Neural crest cell (in vitro differentiated cells): ENCODE data around the gene TEX14. TPM values are rescaled to one million over a fixed set of nuclear protein-coding genes. Genes with fewer than 3 reads are reported as not detected.

Experiments
- DNase-seq: peaks from one replicate; pipeline ENCODE4 v3.0.0; 2021; ENCODE audit warnings: low read depth, mixed read lengths, low spot score
- H3K27ac Mint-ChIP-seq: one replicate; pipeline ENCODE4 v1.8.0; 2021; ENCODE audit warnings: mild to moderate bottlenecking, mixed read lengths; ENCODE audit not compliant: unreplicated experiment
- H3K27me3 Mint-ChIP-seq: 2 replicates; pipeline ENCODE4 v1.8.0; 2021; ENCODE audit warnings: low read depth, mild to moderate bottlenecking, mixed read lengths
- H3K36me3 Mint-ChIP-seq: 2 replicates; pipeline ENCODE4 v1.8.0; 2021; ENCODE audit warnings: low read depth, mild to moderate bottlenecking, mixed read lengths
- H3K4me1 Mint-ChIP-seq: 2 replicates; pipeline ENCODE4 v1.8.0; 2021; ENCODE audit warnings: mixed read lengths
- H3K4me3 Mint-ChIP-seq: one replicate; pipeline ENCODE4 v1.8.0; 2021; ENCODE audit warnings: mild to moderate bottlenecking, mixed read lengths
- H3K9me3 Mint-ChIP-seq: 2 replicates; pipeline ENCODE4 v1.8.0; 2021; ENCODE audit warnings: mixed read lengths
- total RNA-seq: library from RNA; stranded (reverse); gene quantifications from 2 replicates; pipeline ENCODE4 v1.2.1, GENCODE V29; 2021
- TF ChIP-seq, protein P1 (sequence below): fragments of 200-600 bp; sonication (generic); conservative IDR thresholded peaks from 2 replicates; pipeline ENCODE4 v1.5.0; 2021; ENCODE audit warnings: antibody characterized with exemption, mild to moderate bottlenecking

The TEX14 gene
- total RNA-seq, 1 donor from 2014 or later = 0.21 TPM

DNA sequence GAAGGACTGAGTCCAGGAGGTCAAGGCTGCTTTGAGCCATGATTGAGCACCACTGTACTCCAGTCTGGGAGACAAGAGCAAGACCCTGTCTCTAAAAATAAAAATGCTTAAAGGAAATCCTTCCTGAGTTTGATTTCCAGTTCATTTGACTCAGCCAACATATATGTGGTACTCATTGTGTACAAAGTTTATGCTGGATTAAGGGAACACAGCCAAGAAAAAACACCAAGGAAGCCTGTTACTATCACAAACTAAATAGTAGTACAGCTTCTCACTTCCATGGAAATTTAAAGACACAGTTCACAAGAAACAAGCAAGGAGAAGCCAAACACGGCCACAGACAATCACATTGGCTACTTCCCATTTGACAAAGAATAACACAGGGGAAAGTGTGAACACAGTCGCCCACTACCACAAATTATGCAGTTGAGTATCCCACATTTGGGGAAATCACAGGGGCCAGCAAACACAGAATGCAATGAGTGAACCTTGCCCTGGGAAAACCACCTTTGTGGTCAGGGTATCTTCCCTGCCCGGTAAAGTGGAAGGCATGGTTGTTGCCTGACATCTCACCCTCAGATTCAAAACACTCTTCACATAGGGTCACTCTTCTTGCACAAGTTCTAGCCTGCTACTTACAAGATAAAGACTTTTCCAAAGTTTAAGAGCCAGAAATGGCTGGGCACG lies 14.5 kb downstream of the TEX14 start:
- Mint-ChIP-seq H3K9me3 (no peaks in the 10 kb centered on the region), H3K27me3 (no peaks in the 10 kb centered on the region), H3K27ac (no peak overlapping the region), H3K36me3 (no peaks in the 10 kb centered on the region), H3K4me3 (no peak overlapping the region), H3K4me1 (peaks cover 16% of the 10 kb centered on the region)
- TF ChIP-seq, protein P1, sequence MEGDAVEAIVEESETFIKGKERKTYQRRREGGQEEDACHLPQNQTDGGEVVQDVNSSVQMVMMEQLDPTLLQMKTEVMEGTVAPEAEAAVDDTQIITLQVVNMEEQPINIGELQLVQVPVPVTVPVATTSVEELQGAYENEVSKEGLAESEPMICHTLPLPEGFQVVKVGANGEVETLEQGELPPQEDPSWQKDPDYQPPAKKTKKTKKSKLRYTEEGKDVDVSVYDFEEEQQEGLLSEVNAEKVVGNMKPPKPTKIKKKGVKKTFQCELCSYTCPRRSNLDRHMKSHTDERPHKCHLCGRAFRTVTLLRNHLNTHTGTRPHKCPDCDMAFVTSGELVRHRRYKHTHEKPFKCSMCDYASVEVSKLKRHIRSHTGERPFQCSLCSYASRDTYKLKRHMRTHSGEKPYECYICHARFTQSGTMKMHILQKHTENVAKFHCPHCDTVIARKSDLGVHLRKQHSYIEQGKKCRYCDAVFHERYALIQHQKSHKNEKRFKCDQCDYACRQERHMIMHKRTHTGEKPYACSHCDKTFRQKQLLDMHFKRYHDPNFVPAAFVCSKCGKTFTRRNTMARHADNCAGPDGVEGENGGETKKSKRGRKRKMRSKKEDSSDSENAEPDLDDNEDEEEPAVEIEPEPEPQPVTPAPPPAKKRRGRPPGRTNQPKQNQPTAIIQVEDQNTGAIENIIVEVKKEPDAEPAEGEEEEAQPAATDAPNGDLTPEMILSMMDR = no peak
- no peak for DNase-seq

DNA sequence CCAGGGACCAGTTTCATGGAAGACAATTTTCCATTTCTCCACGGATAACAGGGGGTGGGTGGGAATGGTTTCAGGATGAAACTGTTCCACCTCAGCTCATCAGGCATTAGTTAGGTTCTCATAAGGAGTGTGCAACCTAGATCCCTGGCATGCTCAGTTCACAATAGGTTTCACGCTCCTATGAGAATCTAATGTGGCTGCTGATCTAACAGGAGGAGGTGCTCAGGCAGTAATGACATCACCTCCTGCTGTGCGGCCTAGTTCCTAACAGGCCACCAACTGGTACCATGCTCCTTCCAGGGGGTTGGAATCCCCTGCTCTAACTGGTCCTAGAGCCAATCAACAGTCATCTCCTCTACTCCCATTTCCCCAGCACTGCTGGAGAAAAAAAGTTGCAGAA lies 19.9 kb downstream of the TEX14 start:
- Mint-ChIP-seq H3K27me3 (no peaks in the 10 kb centered on the region), H3K9me3 (no peaks in the 10 kb centered on the region), H3K4me1 (no peaks in the 10 kb centered on the region), H3K27ac (no peak overlapping the region), H3K36me3 (no peaks in the 10 kb centered on the region), H3K4me3 (no peak overlapping the region)
- TF ChIP-seq, protein P1 = no peak
- no peak for DNase-seq

DNA sequence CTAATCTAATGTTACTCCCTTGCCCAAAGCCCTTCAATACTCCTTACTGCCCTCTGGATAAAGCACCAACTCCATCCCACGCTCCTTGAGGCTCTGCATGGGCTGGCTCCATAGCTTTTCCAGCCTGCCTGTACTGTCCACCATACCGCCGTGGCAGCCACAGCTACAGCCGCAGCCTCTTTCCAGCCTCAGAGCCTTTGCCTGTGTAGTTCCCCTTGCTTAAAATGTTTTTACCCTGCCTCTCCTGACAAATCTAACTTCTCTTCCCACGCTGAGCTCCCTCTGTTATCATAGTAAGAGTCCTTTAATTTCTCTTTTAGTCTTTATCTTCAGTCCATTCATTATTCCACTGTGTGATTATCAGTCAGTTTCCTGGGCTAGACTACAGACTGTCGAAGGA lies 22.0 kb downstream of the TEX14 start:
- Mint-ChIP-seq H3K27me3 (no peaks in the 10 kb centered on the region), H3K4me3 (no peak overlapping the region)

DNA sequence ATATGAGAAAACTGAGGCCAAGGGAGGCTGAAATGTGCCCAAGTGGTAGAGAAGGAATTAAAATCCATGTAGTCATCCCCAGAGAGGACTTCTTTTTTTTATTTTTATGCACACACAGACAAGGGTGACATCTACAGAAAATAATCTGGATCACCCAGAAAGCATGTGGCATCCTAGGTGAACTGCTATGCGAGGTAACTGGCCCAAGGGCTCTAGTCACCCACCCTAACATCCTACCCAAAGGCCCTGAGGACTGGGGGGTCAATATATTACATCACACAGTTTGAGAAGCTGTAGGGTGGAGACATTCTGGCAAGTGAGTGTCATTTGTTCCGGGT lies 23.3 kb downstream of the TEX14 start:
- H3K4me1 Mint-ChIP-seq = no peaks in the 10 kb centered on the region
- no peak overlapping the region for H3K27ac Mint-ChIP-seq
- no peak for DNase-seq
- no peak overlapping the region for H3K4me3 Mint-ChIP-seq
- H3K27me3 Mint-ChIP-seq = no peaks in the 10 kb centered on the region
- H3K36me3 Mint-ChIP-seq = no peaks in the 10 kb centered on the region
- no peaks in the 10 kb centered on the region for H3K9me3 Mint-ChIP-seq
- TF ChIP-seq, protein P1 = no peak

More for the DNA sequence above, 22.0 kb downstream of the TEX14 start:
- Mint-ChIP-seq H3K36me3 (no peaks in the 10 kb centered on the region), H3K9me3 (no peaks in the 10 kb centered on the region), H3K4me1 (no peaks in the 10 kb centered on the region), H3K27ac (no peak overlapping the region)
- TF ChIP-seq, protein P1 = no peak
- no peak for DNase-seq

DNA sequence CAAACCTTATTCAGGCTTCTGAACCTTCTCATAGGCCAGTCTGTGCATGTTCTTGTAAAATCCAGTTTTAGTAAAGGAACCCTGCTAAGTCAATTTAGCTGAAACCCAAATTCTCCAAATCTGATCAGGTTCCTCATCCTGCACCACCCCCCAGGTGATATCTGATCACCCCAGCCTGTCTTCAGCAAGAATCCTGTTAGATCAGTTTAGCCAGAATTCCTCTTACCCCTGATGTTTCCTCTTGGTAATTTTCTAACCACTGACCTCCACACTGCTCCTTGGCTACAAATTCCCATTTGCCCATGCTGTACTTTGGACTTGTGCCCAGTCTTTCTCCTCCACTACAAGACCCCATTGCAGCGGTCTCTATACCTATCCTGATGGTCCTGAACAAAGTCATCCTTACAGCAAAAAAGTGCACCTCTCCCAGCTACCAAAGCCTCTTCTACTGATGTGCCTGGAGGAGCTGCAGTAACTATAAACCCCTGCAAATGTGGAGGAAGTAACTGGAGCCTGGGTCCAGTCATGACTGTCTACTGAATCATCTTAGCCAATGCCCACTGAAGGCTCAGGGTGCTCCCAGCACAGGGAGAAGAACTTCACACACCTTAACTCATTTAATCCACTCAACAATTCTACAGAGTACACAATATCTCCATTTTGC lies 23.8 kb downstream of the TEX14 start:
- no peak overlapping the region for H3K4me3 Mint-ChIP-seq
- no peaks in the 10 kb centered on the region for H3K9me3 Mint-ChIP-seq
- no peaks in the 10 kb centered on the region for H3K4me1 Mint-ChIP-seq
- H3K36me3 Mint-ChIP-seq = no peaks in the 10 kb centered on the region
- H3K27me3 Mint-ChIP-seq = no peaks in the 10 kb centered on the region
- TF ChIP-seq, protein P1 = no peak
- no peak overlapping the region for H3K27ac Mint-ChIP-seq
- no peak for DNase-seq
